Esophagus muscularis mucosa (tissue), 4 donors: ENCODE results near the gene ALAS2.
"Not testable (repeated sequence)": the region's sequence is repeated elsewhere in the genome, so short reads cannot be mapped to it uniquely, and the experiment has no call there.

Source experiments
- CTCF ChIP-seq, 3 experiments: fragments of 200-600 bp in 2 of 3; fragments of 450-650 bp in 1 of 3; sonication (generic) in 2 of 3; IDR thresholded peaks; one replicate each; pipeline ENCODE4 v1.5.1; 2017 to 2019; ENCODE audit warnings: antibody characterized with exemption in 3 of 3, mild to moderate bottlenecking in 2 of 3, moderate library complexity in 1 of 3
- EP300 ChIP-seq: sonication (generic); formaldehyde crosslinking; IDR thresholded peaks from one replicate; pipeline ENCODE4 v1.6.1; 2017; ENCODE audit warnings: antibody characterized with exemption
- POLR2AphosphoS5 ChIP-seq, 2 donors: sonication (generic); formaldehyde crosslinking; IDR thresholded peaks; one replicate each; pipeline ENCODE4 v1.6.1; 2017; ENCODE audit warnings: antibody characterized with exemption in 2 of 2

GRCh38 chrX:54983306-54983705 is 47.5 kb downstream of the ALAS2 start:
- not testable (repeated sequence) for TF ChIP-seq CTCF (IDR thresholded peaks at IDR 0.05); EP300; POLR2AphosphoS5 (IDR thresholded peaks at IDR 0.05)
